Activated CD4-positive, alpha-beta T cell treated with anti-CD3 and anti-CD28 coated beads for 24 hours (primary cell): Measurements from ENCODE around the gene EXT2.

ENCODE experiments used
- DNase-seq, 2 donors: peaks; one replicate each; pipeline ENCODE4 v3.0.0-alpha.2; 2020; ENCODE audit warnings: low read depth in 2 of 2

Gene EXT2

DNA sequence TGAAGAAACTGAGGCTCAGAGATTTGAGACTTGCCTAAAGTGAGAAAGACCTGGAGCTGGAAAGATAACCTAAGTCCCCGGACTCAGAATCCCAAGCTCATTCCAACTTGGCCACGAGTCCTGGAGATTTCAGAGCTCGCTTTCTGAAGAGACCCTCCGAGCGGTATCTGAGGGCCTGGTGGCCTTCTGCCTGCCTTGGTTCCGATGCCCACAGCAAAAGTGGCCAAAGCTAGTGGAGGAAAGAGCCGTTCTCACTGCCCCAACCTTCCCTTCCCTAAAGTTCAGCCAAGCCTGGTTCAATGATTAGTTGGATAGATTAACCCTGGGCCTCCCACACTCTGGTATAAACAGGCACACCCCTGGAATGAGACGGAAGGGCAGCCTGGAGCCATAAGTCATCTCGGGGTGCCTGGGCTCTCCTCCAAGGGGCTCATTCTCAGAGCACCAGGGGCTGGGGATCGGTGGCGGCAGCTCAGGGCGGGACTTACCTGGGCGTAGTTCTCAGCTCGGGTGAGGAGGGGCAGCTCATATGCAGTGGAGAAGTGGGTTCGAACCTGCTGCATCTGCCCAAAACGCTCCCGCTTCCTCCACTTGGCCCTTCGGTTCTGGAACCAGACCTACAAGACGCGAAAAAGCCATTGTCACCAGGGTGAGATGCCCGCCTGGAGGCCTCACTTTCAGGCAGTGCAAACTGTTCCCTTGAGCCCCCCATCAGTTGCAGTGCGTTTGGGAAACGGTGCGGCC is 171.7 kb downstream of the EXT2 start:
- no peak for DNase-seq

GRCh38 chr11:44267750-44268613 is 172.5 kb downstream of the EXT2 start:
- no peak for DNase-seq

DNA sequence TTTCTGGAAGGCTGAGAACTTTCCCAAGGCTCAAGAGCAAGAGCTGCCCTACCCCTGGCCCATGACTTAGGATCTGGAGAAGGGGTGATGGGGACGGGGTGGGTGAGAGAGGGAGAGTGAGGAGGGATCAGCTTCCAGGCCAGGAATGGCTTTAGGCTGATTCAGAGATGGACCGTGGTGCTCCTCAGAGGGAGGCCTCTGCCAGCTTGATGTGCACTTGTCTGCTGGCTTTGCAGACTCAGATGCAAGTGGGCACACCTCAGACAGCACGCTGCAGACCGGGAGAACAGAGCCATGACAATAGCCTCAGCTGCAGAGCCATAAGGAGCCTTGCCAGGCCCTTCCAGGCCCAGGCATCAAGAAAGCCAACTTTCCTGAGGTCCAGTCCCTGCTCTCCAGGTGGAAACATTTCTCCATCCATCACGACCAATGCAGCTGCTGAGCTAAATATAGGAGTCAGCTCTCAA is 173.2 kb downstream of the EXT2 start:
- DNase-seq, result no peak

DNA sequence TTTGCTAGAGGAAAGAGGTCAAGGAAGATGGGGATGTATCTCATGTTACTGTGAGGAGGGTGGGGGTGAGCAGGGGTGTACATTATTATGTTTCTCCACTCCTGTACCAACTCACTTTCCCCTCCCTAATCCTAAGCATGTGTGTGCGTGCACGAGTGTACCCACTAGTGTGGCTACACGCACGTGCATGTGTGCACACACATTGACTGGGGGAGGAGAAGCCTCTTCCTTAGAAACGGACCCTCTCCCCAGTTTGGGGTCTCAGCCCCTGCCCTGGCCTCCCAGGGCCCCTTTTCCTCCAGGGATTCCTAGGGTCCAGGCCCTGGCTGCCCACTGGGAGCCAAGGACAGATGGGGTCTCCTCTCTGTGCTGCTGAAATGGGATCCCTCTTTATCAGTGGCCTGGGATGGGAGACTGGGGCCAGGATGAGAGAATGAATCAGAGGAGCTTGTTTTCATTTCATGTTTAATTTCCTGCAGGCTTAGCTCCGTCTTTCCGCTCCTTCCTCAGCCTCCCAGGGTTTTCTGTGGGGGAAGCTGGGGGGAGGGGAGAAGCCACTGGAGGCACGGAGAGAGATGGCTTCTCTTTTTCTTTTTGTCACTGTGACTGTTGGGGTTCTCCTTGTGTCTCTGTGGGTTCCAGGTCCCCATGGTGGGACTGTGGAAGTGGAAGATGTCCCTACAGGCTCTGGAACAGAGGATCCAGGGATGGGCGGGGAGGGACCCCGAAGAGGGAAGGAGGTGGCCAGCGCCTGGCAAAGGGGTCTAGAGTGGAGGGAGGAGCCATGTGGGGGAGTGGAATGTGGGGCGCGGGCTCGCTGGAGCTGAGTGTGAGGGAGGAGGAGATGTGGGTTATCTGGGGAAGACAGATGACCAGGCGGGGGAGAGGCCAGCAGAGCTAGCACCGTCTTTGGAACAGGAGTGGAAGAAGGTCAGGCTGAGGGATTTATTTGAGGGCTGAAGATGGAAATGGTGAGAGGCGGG is 174.2 kb downstream of the EXT2 start:
- DNase-seq, result no peak

DNA sequence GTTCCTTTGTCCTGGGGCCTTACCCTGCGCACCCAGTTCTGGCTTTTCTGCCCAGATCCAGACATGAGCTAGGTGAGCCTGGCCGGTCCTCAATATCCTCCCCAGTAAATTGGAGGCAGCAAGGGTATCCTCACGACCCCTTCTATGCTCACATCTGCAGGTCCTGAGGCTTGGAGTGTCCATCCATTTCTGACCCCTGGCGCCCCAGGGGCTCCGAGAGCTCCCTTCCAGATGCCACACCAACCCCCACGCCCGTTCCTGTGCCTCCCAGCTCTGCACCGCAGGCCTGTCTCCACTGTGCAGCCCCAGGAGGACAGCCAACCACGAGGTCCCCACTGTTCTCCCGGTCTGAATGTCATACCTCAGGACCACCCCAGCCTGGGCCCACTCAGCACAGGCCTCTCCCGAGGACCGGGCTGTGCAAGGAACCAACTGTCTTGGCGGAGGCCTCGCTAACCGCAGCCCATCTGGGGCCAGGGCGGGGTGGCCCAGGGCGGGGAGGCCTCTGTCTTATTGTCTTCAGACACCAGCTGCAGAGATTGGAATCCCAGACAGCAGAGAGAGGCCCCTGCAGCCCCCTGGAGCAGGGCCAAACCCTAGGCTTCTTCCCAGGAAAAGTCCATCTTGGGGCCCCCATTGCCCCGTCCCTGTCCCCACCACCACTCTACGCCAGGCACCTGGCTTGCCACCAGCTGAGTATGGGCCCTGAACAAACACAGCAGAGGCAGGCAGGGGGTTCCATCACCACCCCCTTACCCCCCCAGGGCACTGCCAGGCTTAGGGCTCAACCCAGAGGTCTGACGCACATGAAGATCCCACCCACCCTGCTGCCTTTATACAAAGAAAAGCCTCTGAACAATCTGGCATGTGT is 175.2 kb downstream of the EXT2 start:
- no peak for DNase-seq

GRCh38 chr11:44271286-44271685 is 175.8 kb downstream of the EXT2 start:
- no peak for DNase-seq

GRCh38 chr11:44274404-44274803 is 178.9 kb downstream of the EXT2 start:
- no peak for DNase-seq

DNA sequence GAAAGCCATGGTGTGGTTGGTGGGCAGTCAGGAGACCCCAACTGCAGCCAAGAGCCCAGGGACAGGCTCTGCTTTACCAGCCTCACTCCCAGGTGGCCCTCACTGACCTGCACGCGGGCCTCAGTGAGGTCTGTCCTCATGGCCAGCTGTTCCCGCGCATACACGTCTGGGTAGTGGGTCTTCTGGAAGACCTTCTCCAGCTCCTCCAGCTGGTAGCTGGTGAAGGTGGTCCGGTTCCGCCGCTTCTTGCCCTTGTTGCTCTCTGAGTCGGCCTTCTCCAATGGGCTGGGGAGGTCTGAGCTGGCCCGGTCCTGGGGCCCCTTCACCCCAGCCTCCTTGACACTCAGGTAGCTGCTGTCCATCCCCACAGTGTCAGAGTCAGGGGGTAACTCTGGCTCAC is 179.8 kb downstream of the EXT2 start:
- no peak for DNase-seq

- DNase-seq, result no peak
Measured at GRCh38 chr11:44275961-44276550, 180.6 kb downstream of the EXT2 start.

DNA sequence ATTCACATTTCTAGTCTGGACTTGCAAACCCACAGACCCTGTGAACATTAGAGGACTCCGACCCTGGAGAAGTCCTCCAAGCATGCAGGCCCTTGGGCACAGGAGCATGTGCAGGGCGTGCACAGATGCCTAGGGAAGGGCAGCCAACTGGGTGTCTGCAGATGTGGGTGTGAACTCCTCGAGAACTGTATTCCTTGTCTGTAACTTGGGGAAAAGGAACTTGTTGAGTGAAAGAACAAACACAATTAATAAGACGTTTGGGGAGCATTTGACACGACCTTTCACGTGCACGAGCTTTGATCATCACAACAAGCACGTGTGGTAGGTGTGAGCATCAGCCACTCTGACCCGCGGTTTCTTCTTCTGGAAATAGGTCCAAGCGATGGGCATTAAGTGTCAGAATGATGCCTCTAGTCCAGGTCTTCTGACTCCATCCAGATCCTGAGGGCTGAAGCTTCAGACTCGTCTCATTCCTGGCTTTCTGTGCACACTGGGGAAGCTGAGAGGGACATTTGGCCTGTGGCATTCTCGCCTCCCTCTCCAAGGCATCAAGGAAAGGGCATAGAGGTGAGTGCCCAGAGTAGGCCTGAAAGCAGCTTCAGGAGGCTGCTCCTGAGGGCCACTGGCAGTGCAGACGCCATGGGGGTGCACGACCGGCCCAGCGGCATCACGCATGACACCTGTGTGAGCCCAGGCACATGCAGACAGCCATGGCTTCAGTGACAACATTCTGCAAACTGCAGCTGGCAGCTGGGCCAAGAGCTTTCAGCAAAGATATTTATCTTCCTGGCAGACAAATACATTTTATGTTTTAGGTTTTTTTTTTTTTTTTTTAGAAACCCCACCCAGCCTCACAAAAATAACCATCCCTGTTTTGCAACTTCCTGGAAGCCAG is 182.0 kb downstream of the EXT2 start:
- no peak for DNase-seq

GRCh38 chr11:44279483-44279882 is 184.0 kb downstream of the EXT2 start:
- DNase-seq, result no peak

DNA sequence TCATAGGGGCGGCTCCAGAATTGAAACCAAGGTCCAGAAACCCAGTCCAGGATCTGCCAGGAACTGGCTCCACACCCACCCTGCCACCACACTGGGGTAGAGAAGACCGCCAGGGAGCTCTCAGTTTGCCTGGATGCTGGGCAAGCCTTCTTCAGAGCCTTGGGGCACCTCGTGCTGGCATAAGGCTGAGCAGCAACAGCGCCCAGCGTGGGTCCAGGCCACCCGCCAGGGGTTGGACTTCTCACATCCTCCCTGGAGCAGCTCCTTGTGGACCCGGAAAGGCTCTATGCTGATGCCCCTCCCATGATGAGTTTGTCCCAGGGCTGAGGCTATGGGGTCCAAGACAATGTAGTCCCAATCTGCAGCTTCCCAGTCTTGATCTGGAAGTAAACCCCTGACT is 184.8 kb downstream of the EXT2 start:
- no peak for DNase-seq

- no peak for DNase-seq
Measured at GRCh38 chr11:44281151-44281550, 185.7 kb downstream of the EXT2 start.

GRCh38 chr11:44282620-44283019 is 187.1 kb downstream of the EXT2 start:
- no peak for DNase-seq

DNA sequence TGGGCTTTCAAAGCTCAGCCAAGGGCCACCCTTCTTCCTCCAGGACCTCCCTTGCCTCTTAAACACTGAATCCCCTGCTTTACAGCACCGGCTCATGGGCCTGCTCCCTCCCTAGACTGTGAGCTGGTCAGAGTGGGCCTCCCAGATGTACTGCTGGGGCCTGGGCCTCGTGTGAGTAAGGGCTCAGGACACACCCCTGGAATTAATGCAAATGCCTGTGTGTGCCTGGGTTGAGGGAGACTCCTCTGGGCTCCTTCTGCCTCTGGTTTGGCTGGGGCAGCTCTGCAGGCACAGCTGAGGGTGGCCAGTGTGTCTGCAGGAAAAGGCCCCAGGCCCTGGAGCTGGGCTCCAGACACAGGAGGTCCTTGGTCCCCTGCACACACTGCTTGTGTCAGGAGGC is 190.3 kb downstream of the EXT2 start:
- DNase-seq, result no peak

DNA sequence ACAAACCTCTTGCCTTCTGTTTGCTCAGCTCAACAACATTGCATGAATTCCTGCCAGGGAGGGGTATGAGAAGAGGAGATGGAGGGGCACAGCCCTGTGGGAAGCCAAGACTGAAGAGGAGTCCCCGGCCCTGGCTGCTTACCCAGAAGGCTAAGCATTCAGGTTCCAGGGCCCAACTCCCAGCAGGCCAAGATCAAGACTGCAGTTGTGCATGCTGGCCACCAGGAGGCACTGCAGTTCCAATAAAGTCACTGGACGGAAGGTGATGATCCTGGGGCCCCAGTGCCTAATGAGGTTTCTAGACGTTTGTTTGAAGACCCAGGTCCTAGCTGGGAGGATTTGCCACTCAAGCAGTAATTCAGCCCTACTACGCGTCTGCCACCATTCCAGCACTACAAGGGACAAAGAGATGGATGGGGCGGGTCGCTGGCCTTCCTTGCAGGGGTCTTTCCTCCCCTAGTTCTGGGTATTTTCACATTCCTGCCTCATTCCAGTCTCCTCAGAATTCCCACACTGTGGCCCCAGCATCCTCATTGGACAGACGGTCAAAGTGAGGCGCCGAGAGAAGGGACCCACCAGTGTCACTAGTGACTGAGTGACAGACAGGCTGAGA is 190.9 kb downstream of the EXT2 start:
- peak; percentile 35 to 58 for DNase-seq

DNA sequence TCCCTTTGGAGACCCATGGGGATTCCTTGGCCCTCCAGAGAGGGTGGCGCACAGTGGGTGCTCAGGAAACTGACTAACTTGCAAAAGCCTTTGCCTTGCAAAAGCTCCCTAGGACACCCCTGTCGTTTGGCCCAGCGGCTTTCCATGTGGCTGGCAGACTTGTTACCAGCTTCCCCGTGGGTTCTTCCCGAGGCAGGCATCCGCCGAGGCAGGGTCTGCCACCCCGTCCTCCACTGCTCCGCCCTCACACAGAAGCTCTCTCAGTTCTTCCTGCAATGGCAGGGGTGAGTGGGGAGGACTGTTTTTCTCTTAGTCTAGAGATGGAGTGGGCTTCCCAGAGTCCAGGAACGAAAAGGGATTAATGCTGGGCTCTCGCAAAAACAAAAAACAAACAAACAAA is 191.4 kb downstream of the EXT2 start:
- no peak for DNase-seq

DNA sequence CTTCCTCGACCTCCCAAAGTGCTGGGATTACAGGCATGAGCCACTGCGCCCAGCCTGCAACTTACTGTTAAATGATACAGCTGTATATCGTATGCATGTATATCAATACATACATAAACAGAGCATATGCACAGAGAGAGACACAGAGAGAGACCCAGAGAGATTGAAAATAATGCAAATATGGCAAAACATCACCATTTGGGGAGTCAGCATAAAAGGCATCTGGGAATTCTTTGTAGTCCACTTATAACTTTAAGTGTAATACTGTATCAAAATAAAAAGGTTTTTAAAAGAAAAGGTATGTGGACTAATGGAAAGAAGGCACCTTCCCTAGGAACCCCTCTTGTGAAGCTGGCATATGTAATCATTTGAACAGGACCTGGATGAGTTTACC is 192.7 kb downstream of the EXT2 start:
- no peak for DNase-seq

DNA sequence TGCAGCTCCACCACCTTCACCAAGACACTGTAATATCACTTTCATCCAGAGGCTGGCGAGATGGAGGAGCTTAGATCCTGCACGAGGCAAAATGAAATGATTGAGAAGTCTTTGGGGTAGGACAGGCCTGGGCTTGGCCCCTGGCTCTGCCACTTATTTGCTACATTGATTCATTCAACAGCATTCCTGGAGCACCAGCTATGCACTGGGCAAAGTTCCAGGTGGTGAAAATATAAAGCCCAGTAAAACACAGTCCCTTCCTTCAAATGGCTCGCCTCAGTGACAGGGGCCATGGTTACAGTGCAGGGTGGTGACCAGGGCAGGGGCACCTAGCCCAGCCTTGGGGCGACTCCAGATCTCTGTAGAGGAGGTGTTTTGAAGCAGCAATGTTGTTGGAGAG is 194.7 kb downstream of the EXT2 start:
- no peak for DNase-seq
